ENCODE results near the gene MBD1.
"Not testable (repeated sequence)": the region's sequence is repeated elsewhere in the genome, so short reads cannot be mapped to it uniquely, and the experiment has no call there.

The MBD1 gene

GRCh38 chr18:50274941-50275340 is 6.4 kb downstream of the MBD1 start:
- no peak for DNase-seq (ENCODE audit: low read depth in 2 of 2)

- no peak for DNase-seq (ENCODE audit: low read depth in 2 of 2)
Measured at GRCh38 chr18:50274044-50274442, 7.3 kb downstream of the MBD1 start.

GRCh38 chr18:50273203-50274043 is 7.9 kb downstream of the MBD1 start:
- no peak for DNase-seq (ENCODE audit: low read depth in 2 of 2)

GRCh38 chr18:50272568-50272967 is 8.8 kb downstream of the MBD1 start:
- no peak for DNase-seq (ENCODE audit: low read depth in 2 of 2)

- DNase-seq (ENCODE audit: low read depth in 2 of 2): peak; percentile 75 to 77
Measured at GRCh38 chr18:50268022-50268747, 13.1 kb downstream of the MBD1 start.

GRCh38 chr18:50266248-50266704 is 15.0 kb downstream of the MBD1 start, which contains the start of gene CFAP53:
Gene CFAP53, minus strand, starts transcription at chr18:50266495. Its CDS starts 91 bp downstream, at chr18:50266404.
- peak; percentile 86 to 87 for DNase-seq (ENCODE audit: low read depth in 2 of 2)

GRCh38 chr18:50262977-50263376 is 18.3 kb downstream of the MBD1 start:
- DNase-seq (ENCODE audit: low read depth in 2 of 2): no peak

- DNase-seq (ENCODE audit: low read depth in 2 of 2): no peak
Measured at GRCh38 chr18:50250935-50251334, 30.4 kb downstream of the MBD1 start.

- no peak for DNase-seq (ENCODE audit: low read depth in 2 of 2)
Measured at GRCh38 chr18:50249576-50249975, 31.7 kb downstream of the MBD1 start.

GRCh38 chr18:50247561-50247960 is 33.8 kb downstream of the MBD1 start:
- no peak for DNase-seq (ENCODE audit: low read depth in 2 of 2)

GRCh38 chr18:50241768-50242167 is 39.6 kb downstream of the MBD1 start:
- not testable (repeated sequence) for DNase-seq (ENCODE audit: low read depth in 2 of 2)

- DNase-seq (ENCODE audit: low read depth in 2 of 2): no peak
Measured at GRCh38 chr18:50240080-50240563, 41.2 kb downstream of the MBD1 start.

- DNase-seq (ENCODE audit: low read depth in 2 of 2): no peak
Measured at GRCh38 chr18:50232419-50232818, 48.9 kb downstream of the MBD1 start.

- DNase-seq (ENCODE audit: low read depth in 2 of 2): no peak
Measured at GRCh38 chr18:50231621-50232020, 49.7 kb downstream of the MBD1 start.

GRCh38 chr18:50220249-50220648 is 61.1 kb downstream of the MBD1 start:
- not testable (repeated sequence) for DNase-seq (ENCODE audit: low read depth in 2 of 2)
